Hepatocyte (in vitro differentiated cells): ENCODE results near the gene SUGCT. TPM values are rescaled to one million over a fixed set of nuclear protein-coding genes. Genes with fewer than 3 reads are reported as not detected.

Experiments
- DNase-seq: peaks from one replicate; pipeline ENCODE4 v3.0.0-alpha.2; 2016; ENCODE audit warnings: low spot score
- H2AFZ ChIP-seq: fragments of 200-600 bp; sonication (generic); 2 replicates; pipeline ENCODE4 v1.6.0; 2016; ENCODE audit warnings: antibody characterized with exemption, mild to moderate bottlenecking
- H3K27ac ChIP-seq: fragments of 200-600 bp; sonication (generic); 2 replicates; pipeline ENCODE4 v1.5.1; 2016; ENCODE audit warnings: mild to moderate bottlenecking
- H3K27me3 ChIP-seq: fragments of 200-600 bp; sonication (generic); 2 replicates; pipeline ENCODE4 v1.6.1; 2016
- H3K36me3 ChIP-seq: fragments of 200-600 bp; sonication (generic); replicated peaks from 2 replicates; pipeline ENCODE4 v1.5.1; 2016; ENCODE audit warnings: low read depth; ENCODE audit not compliant: insufficient read depth
- H3K4me1 ChIP-seq: fragments of 200-600 bp; sonication (generic); 2 replicates; pipeline ENCODE4 v1.5.1; 2016; ENCODE audit warnings: mild to moderate bottlenecking, moderate library complexity; ENCODE audit not compliant: insufficient read depth
- H3K4me2 ChIP-seq: fragments of 200-600 bp; sonication (generic); 2 replicates; pipeline ENCODE4 v1.6.0; 2016
- H3K4me3 ChIP-seq: fragments of 200-600 bp; sonication (generic); 2 replicates; pipeline ENCODE4 v1.5.1; 2016; ENCODE audit warnings: mild to moderate bottlenecking
- H3K79me2 ChIP-seq: fragments of 200-600 bp; sonication (generic); 2 replicates; pipeline ENCODE4 v1.6.0; 2017; ENCODE audit warnings: mild to moderate bottlenecking
- H3K9me2 ChIP-seq: fragments of 200-600 bp; sonication (generic); replicated peaks from 2 replicates; pipeline ENCODE4 v1.6.0; 2017; ENCODE audit warnings: mild to moderate bottlenecking; ENCODE audit not compliant: insufficient read depth
- H3K9me3 ChIP-seq: fragments of 200-600 bp; sonication (generic); 2 replicates; pipeline ENCODE4 v1.5.1; 2016; ENCODE audit warnings: low read depth, mild to moderate bottlenecking
- H4K20me1 ChIP-seq: fragments of 200-600 bp; sonication (generic); 2 replicates; pipeline ENCODE4 v1.6.0; 2016; ENCODE audit warnings: mild to moderate bottlenecking; ENCODE audit not compliant: insufficient read depth, poor library complexity, severe bottlenecking
- EZH2 ChIP-seq: fragments of 200-600 bp; sonication (generic); IDR thresholded peaks from 2 replicates; pipeline ENCODE4 v1.6.1; 2016; ENCODE audit warnings: antibody characterized with exemption, mild to moderate bottlenecking, borderline replicate concordance
- EZH2phosphoT487 ChIP-seq: fragments of 200-600 bp; sonication (generic); IDR thresholded peaks from one replicate; pipeline ENCODE4 v1.6.1; 2018; ENCODE audit warnings: antibody characterized with exemption, mild to moderate bottlenecking, low read depth, moderate library complexity; ENCODE audit not compliant: unreplicated experiment, severe bottlenecking
- WGBS: methylation state at CpG from one replicate; pipeline ENCODE4 v1.1.6; 2016; ENCODE audit warnings: low lambda C conversion rate; ENCODE audit errors: missing lambda C conversion rate; 5-methylcytosine and 5-hydroxymethylcytosine counted together
- polyA plus RNA-seq: library from polyadenylated mRNA; unstranded; fragments of >200 nt; fragmentation: Nextera tagmentation; extraction: Ambion mirVana; gene quantifications from 2 replicates; pipeline ENCODE4 v1.2.1, GENCODE V29; 2016
- total RNA-seq: library from RNA; depleted of rRNA; stranded (reverse); fragments of >200 nt; gene quantifications from 2 replicates; pipeline ENCODE4 v1.2.3, GENCODE V29; 2014
- TF ChIP-seq, protein P1 (sequence below): fragments of 200-600 bp; sonication (generic); IDR thresholded peaks from 2 replicates; pipeline ENCODE4 v1.5.1; 2016; ENCODE audit warnings: antibody characterized with exemption, mild to moderate bottlenecking; ENCODE audit not compliant: poor library complexity

SUGCT gene
- total and polyA plus RNA-seq, 2 experiments from 2014 or later, result 5.1 to 12.0 TPM

DNA sequence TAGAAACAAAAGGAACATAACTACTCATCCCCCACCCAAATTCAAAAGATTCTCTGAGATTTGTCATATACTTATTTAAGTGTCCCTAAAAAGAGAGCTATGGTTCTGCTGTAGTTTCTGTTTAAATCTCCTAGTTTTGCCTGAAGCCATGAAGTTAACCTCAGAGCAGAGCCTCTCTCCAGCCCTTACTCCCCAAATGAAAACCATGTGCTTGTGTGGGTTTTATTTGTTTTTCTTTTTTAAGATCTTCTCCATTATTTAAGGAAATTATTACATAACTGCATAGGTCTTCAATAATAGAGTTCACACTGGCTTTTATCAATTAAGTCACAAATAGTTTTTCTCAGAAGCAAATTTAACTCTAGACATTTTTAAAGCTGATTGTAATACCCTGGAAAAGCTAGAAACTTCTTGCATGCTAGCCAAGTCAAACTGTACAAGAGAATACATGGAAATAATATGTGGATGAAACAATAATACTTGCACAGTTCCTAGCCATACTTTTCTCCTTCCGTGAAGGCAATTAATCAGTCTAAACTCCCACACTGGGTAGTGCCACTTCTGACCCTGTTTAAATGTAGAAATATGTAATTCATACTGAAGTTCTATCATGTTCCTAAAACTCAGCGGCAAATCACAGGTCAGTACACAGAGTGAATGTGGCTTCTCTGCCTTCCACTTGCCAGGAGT, 579.7 kb downstream of the SUGCT start:
- Histone ChIP-seq H3K9me2 (no peaks in the 10 kb centered on the region), H3K4me3 (no peak overlapping the region), H3K36me3 (no peaks in the 10 kb centered on the region), H3K4me2 (no peak overlapping the region), H3K4me1 (peaks cover 12% of the 10 kb centered on the region), H3K27me3 (no peaks in the 10 kb centered on the region), H3K9me3 (no peaks in the 10 kb centered on the region), H2AFZ (no peak overlapping the region), H3K27ac (peak overlapping the region; percentile 20), H3K79me2 (no peaks in the 10 kb centered on the region), H4K20me1 (no peaks in the 10 kb centered on the region)
- TF ChIP-seq EZH2 (no peak), EZH2phosphoT487 (no peak)
- TF ChIP-seq, protein P1, sequence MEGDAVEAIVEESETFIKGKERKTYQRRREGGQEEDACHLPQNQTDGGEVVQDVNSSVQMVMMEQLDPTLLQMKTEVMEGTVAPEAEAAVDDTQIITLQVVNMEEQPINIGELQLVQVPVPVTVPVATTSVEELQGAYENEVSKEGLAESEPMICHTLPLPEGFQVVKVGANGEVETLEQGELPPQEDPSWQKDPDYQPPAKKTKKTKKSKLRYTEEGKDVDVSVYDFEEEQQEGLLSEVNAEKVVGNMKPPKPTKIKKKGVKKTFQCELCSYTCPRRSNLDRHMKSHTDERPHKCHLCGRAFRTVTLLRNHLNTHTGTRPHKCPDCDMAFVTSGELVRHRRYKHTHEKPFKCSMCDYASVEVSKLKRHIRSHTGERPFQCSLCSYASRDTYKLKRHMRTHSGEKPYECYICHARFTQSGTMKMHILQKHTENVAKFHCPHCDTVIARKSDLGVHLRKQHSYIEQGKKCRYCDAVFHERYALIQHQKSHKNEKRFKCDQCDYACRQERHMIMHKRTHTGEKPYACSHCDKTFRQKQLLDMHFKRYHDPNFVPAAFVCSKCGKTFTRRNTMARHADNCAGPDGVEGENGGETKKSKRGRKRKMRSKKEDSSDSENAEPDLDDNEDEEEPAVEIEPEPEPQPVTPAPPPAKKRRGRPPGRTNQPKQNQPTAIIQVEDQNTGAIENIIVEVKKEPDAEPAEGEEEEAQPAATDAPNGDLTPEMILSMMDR, result no peak
- WGBS, result 71% methylated on average over 2 of the region's 2 CpGs
- DNase-seq, result no peak

GRCh38 chr7:40715053-40715430, 580.2 kb downstream of the SUGCT start:
- H3K27me3 ChIP-seq, result no peaks in the 10 kb centered on the region
- no peaks in the 10 kb centered on the region for H4K20me1 ChIP-seq
- WGBS, result 82% methylated on average over 3 of the region's 3 CpGs
- no peaks in the 10 kb centered on the region for H3K36me3 ChIP-seq
- H3K4me3 ChIP-seq, result no peak overlapping the region
- H3K9me3 ChIP-seq, result no peaks in the 10 kb centered on the region
- no peak overlapping the region for H3K4me2 ChIP-seq
- no peak for DNase-seq
- no peak for TF ChIP-seq EZH2phosphoT487
- no peak for TF ChIP-seq EZH2
- H3K79me2 ChIP-seq, result no peaks in the 10 kb centered on the region
- H2AFZ ChIP-seq, result no peak overlapping the region
- peaks cover 12% of the 10 kb centered on the region for H3K4me1 ChIP-seq
- H3K27ac ChIP-seq, result peak overlapping the region; percentile 20
- no peaks in the 10 kb centered on the region for H3K9me2 ChIP-seq

GRCh38 chr7:40716052-40716451, 581.2 kb downstream of the SUGCT start:
- no peaks in the 10 kb centered on the region for H3K27me3 ChIP-seq
- H3K4me2 ChIP-seq, result no peak overlapping the region
- peaks cover 12% of the 10 kb centered on the region for H3K4me1 ChIP-seq
- H3K36me3 ChIP-seq, result no peaks in the 10 kb centered on the region
- no peaks in the 10 kb centered on the region for H3K79me2 ChIP-seq
- H3K9me3 ChIP-seq, result no peaks in the 10 kb centered on the region
- H4K20me1 ChIP-seq, result no peaks in the 10 kb centered on the region
- H3K9me2 ChIP-seq, result no peaks in the 10 kb centered on the region
- no peak overlapping the region for H2AFZ ChIP-seq
- H3K27ac ChIP-seq, result no peak overlapping the region
- DNase-seq, result no peak
- TF ChIP-seq EZH2 (no peak), EZH2phosphoT487 (no peak)
- TF ChIP-seq, protein P1, result no peak
- H3K4me3 ChIP-seq, result no peak overlapping the region

GRCh38 chr7:40717242-40717641, 582.4 kb downstream of the SUGCT start:
- WGBS, result 36% methylated on average over 9 of the region's 9 CpGs
- Histone ChIP-seq H3K4me3 (no peak overlapping the region), H3K9me2 (no peaks in the 10 kb centered on the region), H3K36me3 (no peaks in the 10 kb centered on the region), H3K4me2 (peak overlapping the region; percentile 56), H3K27ac (peak overlapping the region; percentile 17), H4K20me1 (no peaks in the 10 kb centered on the region), H3K79me2 (no peaks in the 10 kb centered on the region), H3K9me3 (no peaks in the 10 kb centered on the region), H3K4me1 (peaks cover 12% of the 10 kb centered on the region), H3K27me3 (no peaks in the 10 kb centered on the region), H2AFZ (no peak overlapping the region)
- no peak for TF ChIP-seq EZH2phosphoT487
- DNase-seq, result peak; percentile 75
